ENCODE results near the gene NFASC.

DNA sequence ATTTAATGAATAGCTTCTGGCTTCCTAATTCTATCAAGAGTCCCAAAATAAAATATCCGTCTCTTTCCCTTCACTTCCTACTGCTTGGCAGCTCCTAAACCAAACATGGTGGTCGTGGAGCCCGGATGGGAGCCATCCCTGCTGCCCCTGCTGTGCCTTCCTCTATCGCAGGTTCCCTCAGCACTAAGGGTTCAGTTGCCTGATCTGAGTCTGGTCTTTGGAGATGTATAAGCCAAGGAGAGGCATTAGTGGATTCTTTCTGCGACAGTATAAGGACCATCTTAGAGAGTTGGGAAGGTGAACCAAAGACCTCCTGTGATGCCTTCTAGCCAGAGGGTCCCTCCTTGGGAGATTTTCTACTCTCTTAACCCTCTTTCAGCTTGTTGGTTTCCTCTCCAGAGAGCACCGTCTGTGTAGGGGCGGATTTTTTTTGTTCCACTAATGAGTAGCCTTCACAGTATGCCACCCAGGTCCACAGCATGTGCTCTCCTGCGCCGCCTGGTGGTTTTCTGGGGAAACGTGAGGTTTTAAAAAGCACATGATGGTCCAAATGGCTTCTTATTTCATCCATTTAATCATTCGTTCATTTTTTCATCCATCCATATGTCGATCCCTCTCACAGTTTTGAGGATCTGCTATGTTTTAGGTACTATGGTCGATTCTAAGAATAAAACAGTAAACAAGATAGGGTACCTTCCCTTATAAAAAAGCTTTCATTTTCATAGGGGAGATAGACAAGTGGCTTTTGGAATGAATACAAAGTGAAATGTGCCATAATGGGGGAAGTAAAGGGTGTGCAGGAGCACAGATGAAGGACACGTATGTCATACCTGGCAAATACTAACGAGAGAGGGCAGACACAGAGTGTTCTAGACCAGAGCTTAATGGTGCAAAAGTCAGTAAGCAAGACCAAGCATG lies 71.0 kb downstream of the NFASC start:
- no peak for TF ChIP-seq POLR2A (IDR thresholded peaks at IDR 0.05)
- TF ChIP-seq CTCF (IDR thresholded peaks at IDR 0.05), result peak; percentile 84 to 94 (median 87)

All from testis (tissue), 2 donors.